Fibroblast of skin of scalp (primary cell): ENCODE results near the gene AKIRIN1. TPM values are rescaled to one million over a fixed set of nuclear protein-coding genes. Genes with fewer than 3 reads are reported as not detected.
"Not testable (repeated sequence)": the region's sequence is repeated elsewhere in the genome, so short reads cannot be mapped to it uniquely, and the experiment has no call there.

ENCODE experiments used
- DNase-seq: peaks from one replicate; pipeline ENCODE4 v3.0.0-alpha.2; 2013
- polyA plus RNA-seq, 2 experiments: library from polyadenylated mRNA; unstranded; fragments of 120-200 nt; gene quantifications; one replicate each; pipeline ENCODE4 v1.2.1, GENCODE V29; 2013; ENCODE audit not compliant: insufficient read length in 2 of 2

AKIRIN1 gene
- polyA plus RNA-seq (2013, experiment 1 of 2; ENCODE audit: insufficient read length): 60.3 TPM
- 63.9 TPM for polyA plus RNA-seq (2013, experiment 2 of 2; ENCODE audit: insufficient read length)

GRCh38 chr1:38990738-38991637, at the start of gene AKIRIN1:
AKIRIN1 (plus strand) TSS chr1:38991276; CDS start chr1:38991381, 105 bp downstream.
- peak; percentile 98 for DNase-seq

- peak; percentile 20 for DNase-seq
Observed at GRCh38 chr1:38941527-38942019, 49.5 kb upstream of the AKIRIN1 start, which contains the start of gene RHBDL2. RHBDL2 (minus strand) TSS chr1:38941830; CDS start chr1:38919212, 22,618 bp downstream.

- no peak for DNase-seq
Observed at GRCh38 chr1:38942664-38943428, 48.2 kb upstream of the AKIRIN1 start.

- no peak for DNase-seq
Observed at GRCh38 chr1:38944547-38944946, 46.5 kb upstream of the AKIRIN1 start.

DNA sequence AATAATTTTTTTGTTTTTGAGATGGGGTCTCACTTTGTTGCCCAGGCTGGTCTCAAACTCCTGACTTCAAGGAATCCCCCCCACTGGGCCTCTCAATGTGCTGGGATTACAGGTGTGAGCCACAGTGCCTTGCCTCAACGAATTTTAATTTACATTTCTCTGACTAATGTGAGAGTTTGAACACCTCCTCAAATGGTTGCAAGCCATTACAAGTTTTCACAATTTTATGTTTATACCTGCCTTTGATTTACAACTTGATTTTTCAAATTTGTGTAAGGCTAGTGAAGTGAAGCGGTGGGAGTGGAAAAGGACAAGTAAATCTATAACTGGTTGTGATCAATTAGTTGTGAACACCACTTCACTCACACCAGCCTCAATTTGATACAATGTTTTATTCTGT, 40.5 kb upstream of the AKIRIN1 start:
- no peak for DNase-seq

GRCh38 chr1:38953433-38953860, 37.6 kb upstream of the AKIRIN1 start:
- no peak for DNase-seq

DNA sequence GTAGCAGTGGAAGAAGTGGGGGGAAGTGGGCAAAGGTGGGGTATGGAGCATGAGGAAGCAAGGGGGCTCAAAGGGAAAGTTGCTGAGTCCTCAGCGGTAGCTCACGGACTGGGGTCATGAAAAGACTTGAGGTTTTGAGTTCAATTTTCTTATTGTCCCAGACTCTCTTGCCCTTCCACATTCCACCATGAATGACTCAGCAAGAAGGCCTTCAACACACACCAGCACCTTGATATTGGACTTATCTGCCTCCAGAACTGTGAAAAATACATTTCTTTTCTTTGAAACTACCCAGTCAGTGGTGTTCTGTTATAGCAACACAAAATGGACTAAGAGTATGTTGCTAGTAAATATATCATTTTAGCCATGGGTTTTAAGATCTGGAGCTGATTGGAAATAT, 32.1 kb upstream of the AKIRIN1 start:
- peak; percentile 38 for DNase-seq

DNA sequence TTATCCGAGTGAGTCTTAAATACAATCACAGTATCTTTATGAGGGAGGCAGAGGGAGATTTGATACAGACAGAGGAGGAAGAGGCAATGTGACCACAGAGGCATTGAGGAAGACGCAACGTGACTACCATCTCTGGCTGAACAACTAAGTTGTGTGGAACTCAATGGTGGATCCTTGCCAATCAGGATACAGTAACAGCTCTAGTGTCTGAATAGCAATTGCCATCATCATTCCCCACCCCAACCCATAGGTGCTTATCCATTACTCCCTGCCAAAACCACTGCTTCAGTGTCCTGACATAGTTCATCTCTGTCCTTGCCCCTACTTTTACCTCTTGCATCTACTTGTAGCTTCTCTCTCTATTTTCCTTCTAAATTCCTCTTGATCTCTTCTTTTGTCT, 29.0 kb upstream of the AKIRIN1 start:
- DNase-seq: peak; percentile 78

- DNase-seq: peak; percentile 18
Observed at GRCh38 chr1:38962560-38962959, 28.5 kb upstream of the AKIRIN1 start.

DNA sequence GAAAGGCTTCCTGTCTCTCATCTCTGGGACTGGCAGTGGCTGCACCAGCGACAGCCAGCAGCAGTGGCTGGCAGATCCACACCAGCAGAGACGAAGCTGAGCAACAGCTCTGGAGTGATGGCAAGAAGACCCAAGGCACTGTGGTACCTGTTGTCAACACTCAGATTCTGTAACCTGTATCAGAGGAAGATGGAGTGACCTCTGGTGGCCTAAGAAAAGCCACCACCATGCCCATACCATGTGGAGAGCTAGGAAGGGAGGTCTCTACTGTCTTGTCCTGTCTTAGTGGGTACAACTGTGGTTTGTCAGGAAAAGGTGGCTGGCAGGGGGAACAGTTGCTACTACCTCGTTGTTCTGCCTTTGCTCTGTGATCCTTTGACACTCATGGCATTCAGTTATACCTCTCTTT, 26.9 kb upstream of the AKIRIN1 start:
- no peak for DNase-seq

- DNase-seq: not testable (repeated sequence)
Observed at GRCh38 chr1:38973145-38973544, 17.9 kb upstream of the AKIRIN1 start.

DNA sequence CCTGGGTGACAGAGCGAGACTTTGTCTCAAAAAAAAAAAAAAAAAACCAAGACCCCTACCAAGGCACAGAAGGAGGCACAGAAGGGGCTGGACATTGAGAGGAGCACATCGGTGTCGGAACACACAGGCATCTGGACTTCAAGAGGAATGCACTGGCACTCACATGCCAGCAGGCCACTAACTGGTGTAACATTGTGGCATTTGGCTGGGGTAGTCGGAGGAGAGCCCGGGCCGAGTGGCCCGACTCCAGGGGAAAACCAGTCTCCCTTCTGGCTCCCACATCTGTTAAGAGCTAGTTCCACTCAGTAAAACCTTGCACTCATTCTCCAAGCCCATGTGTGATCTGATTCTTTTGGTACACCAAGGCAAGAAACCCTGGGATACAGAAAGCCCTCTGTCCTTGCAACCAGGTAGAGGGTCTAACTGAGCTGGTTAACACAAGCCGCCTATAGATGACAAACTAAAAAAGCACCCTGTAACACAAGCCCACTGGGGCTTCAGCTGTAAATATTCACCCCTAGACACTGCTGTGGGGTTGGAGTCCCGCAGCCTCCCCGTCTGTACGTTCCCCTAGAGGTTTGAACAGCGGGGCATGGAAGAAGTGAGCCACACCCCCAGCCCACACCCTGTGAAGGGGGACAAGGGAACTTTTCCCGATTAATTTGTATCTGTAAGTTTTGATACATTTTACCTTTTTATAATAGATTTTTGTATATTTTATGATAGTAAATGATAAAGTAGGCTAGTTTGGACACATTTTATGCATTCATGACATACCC, 17.2 kb upstream of the AKIRIN1 start:
- DNase-seq: no peak

DNA sequence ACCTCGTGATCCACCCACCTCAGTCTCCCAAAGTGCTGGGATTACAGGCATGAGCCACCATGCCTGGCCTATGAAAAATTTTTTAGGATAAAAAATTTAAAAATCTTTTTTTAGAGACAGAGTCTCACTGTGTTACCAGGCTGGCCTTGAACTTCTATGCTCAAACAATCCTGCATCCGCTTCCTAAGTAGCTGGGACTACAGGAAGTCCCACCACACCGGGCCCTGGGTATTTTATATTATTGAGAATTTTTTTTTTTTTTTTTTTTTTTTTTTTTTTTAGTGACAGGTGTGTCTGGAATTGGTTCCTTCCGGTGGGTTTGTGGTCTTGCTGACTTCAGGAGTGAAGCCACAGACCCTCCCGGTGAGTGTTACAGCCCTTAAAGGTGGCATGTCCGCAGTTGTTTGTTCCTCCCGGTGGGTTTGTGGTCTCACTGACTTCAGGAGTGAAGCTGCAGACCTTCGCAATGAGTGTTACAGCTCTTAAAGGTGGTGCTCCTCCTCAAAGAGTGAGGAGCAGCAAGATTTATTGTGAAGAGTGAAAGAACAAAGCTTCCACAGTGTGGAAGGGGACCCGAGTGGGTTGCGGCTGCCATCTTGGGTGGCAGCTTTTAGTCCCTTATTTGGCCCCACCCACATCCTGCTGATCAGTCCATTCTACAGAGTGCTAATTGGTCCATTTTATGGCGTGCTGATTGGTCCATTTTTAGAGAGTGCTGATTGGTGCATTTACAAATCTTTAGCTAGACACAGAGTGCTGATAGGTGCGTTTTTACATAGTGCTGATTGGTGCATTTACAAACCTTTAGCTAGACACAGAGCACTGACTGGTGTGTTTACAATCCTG, 13.5 kb upstream of the AKIRIN1 start:
- not testable (repeated sequence) for DNase-seq

DNA sequence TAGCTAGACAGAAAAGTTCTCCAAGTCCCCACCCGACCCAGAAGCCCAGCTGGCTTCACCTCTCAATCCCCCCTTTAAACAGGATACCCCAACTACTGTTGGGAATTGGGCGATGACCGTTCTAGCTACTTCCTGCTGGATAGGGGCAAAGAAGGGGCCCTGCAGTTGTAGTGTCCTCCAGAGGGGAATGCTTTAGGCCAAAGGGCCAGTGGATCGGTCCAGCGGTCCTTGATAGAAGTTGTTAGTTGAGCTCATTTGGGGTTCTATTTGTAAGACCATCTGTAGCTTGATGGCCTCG, 12.9 kb upstream of the AKIRIN1 start:
- DNase-seq: not testable (repeated sequence)

DNA sequence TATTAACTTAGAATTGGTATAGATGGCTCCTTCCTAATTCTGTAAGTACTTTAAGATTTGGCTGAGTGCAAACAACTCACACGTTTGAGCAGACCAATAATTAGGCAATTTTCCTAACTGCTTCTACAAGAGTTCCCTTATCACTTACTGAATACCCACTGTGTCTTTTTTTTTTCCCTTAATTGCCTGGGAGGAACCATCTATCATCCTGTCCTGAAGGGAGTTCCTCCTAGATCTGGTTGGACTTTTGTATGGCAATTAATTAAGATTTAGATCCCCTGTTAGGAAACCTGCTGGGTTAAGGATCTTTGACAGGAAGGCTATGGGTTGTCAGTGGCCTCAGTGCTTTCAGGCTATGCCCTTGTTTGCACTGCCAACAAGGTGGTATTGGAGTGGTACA, 11.7 kb upstream of the AKIRIN1 start:
- not testable (repeated sequence) for DNase-seq

- DNase-seq: no peak
Observed at GRCh38 chr1:38989979-38990378, 1.1 kb upstream of the AKIRIN1 start.

DNA sequence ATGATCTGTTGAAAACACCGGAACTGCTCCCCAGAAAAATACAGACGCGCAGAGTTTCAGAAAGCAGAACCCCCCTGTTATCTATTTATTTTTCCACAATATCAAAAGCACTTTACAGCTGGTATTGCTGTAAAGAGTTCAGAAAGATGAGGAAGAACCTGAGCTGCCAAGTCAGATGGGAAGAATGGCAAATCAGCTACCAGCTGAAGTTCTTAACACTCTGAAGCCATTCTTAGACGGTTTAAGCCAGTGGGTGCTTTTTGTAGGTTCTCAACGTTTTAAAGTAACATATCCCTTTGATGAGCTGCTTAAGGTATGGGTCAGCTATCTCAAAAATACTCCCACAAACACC, 714 bp upstream of the AKIRIN1 start:
- no peak for DNase-seq

GRCh38 chr1:38991638-38992411, 749 bp downstream of the AKIRIN1 start:
- DNase-seq: peak; percentile 27

GRCh38 chr1:38992412-38993111, 1.5 kb downstream of the AKIRIN1 start:
- DNase-seq: no peak

DNA sequence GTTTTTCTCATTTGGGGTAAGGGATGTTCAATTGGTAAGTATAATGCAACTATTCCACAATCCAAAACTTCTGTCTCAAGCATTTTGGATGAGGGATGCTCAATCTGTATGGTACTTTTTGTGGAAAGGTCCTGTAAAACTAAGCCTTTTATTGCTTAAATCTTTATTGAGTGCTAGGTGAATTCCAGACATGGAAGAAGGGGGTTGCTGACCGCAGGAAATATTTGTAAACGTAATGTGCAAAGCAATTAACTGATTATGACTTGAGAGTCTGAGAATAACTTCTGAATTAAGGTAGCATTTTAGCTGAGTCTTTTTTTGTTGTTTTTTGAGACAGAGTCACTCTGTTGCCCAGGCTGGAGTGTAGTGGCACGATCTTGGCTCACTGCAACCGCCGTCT, 3.1 kb downstream of the AKIRIN1 start:
- no peak for DNase-seq
